ENCODE data around the gene FAM20C. TPM values are rescaled to one million over a fixed set of nuclear protein-coding genes. Genes with fewer than 3 reads are reported as not detected.

The FAM20C gene
- total and polyA plus RNA-seq, 2 of the 8 experiments (the other 6 are each of a cell fraction or from before 2014, with no cell fraction given): 9.5 to 34.8 TPM

DNA sequence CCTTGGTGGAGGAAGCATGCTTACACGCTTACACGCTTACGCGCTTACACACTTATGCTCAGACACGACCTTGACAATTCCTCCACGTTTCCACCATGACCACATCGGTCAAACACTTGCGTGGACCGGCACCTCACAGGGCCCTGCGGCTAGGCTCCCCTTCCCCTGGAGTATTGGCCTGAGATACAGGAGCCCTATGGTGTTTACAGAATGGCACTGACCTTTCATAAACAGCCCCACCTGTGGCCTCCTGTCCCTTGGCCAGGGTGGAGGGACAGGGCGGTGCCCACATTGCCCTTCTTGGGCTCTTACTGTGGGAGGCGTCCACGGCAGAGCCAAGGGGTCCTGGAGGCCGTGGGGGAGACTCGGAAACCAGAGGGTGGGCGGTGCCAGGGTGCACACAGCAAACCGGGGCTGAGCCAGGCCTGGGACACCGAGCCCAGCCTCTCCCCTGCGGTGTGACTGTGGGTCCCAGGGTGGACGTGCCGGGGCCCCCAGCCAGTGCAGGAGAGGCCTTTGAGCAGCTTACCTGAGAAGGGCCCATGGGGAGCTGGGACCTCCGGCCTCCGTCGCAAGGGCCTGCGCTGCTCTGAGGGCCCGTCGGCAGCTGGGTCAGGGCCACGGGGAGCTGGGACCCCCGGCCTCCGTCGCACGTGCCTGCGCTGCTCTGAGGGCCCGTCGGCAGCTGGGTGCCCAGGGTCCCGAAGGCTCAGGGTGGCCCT, 53.4 kb downstream of the FAM20C start (continued):
- no peak for TF ChIP-seq RBBP5 (IDR thresholded peaks at IDR 0.05; ENCODE audit: borderline replicate concordance, low read depth, low read length)
- no peak for TF ChIP-seq GTF2F1 (IDR thresholded peaks at IDR 0.05; ENCODE audit: borderline replicate concordance, low read depth, low read length)
- no peak for TF ChIP-seq KDM4A (IDR thresholded peaks at IDR 0.05; ENCODE audit: low read depth, low read length, severe bottlenecking)
